GM12878 (cell line): ENCODE data around the gene PKP2.

ENCODE experiments used
- CBX3 ChIP-seq: fragments of 200-600 bp; sonication (generic); IDR thresholded peaks from 2 replicates; pipeline ENCODE4 v1.6.1; 2016; ENCODE audit warnings: low read depth, borderline replicate concordance
- CHD1 ChIP-seq: IDR thresholded peaks from 2 replicates; pipeline ENCODE4 v1.6.1; 2012; ENCODE audit warnings: low read depth, low read length, improper control_type of control experiment
- EZH2 ChIP-seq: IDR thresholded peaks from 2 replicates; pipeline ENCODE4 v1.6.1; 2012; ENCODE audit warnings: low read depth, mild to moderate bottlenecking, control low read depth, inconsistent platforms, low read length, borderline replicate concordance; ENCODE audit not compliant: control insufficient read depth
- POLR2A ChIP-seq: IDR thresholded peaks from 2 replicates; pipeline ENCODE4 v1.6.1; 2011; ENCODE audit warnings: low read depth, mild to moderate bottlenecking, low read length
- POLR2AphosphoS5 ChIP-seq: IDR thresholded peaks from 2 replicates; pipeline ENCODE4 v1.6.1; 2011; ENCODE audit warnings: mild to moderate bottlenecking, low read length, inconsistent platforms
- SPI1 ChIP-seq: IDR thresholded peaks from 2 replicates; pipeline ENCODE4 v1.6.1; 2011; ENCODE audit warnings: low read depth, mild to moderate bottlenecking, low read length, moderate library complexity, borderline replicate concordance; ENCODE audit not compliant: insufficient read depth
- TARDBP ChIP-seq: IDR thresholded peaks from 2 replicates; pipeline ENCODE4 v1.6.1; 2016; ENCODE audit warnings: borderline replicate concordance
- ZNF24 ChIP-seq: fragments of 450-650 bp; IDR thresholded peaks from 2 replicates; pipeline ENCODE4 v1.6.1; 2017; ENCODE audit warnings: antibody characterized with exemption, mild to moderate bottlenecking
- ZNF384 ChIP-seq: IDR thresholded peaks from 2 replicates; pipeline ENCODE4 v1.6.1; 2012; ENCODE audit warnings: low read depth, mild to moderate bottlenecking, low read length, improper control_type of control experiment, borderline replicate concordance
- TF ChIP-seq, protein P1 (sequence below), 3 experiments: IDR thresholded peaks in 2 of 3; conservative IDR thresholded peaks in 1 of 3; 2 replicates each; pipeline ENCODE4 v1.5.1; 2011; ENCODE audit warnings: low read depth in 3 of 3, low read length in 3 of 3, mild to moderate bottlenecking in 3 of 3, control low read depth in 2 of 3, moderate library complexity in 2 of 3, inconsistent platforms in 1 of 3, mixed read lengths in 1 of 3; ENCODE audit not compliant: control insufficient read depth in 2 of 3, insufficient read depth in 1 of 3; ENCODE audit errors: extremely low read depth in 1 of 3
- TF ChIP-seq, protein P2 (sequence below): IDR thresholded peaks from 2 replicates; pipeline ENCODE4 v1.6.1; 2012; ENCODE audit warnings: low read depth, low read length, improper control_type of control experiment

DNA sequence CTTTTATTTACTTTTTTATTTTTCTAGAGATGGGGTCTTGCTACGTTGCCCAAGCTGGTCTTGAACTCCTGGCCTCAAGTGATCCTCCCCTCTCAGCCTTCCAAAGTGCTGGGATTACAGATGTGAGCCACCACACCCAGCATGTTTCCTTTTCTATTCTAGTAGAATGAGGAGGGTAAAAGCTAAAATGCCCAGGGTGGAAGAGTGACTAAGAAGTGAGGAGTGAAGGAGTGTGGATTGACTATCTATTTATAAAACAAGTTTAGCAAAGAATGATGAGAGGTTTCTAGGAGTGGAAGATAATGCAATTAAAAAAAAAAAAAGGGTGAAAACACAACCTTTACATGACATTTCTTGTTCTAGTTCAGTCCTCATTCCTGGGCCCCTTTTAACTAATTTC, 29.8 kb upstream of the PKP2 start:
- TF ChIP-seq TARDBP (no peak), EZH2 (no peak), ZNF384 (no peak), SPI1 (no peak), POLR2A (no peak), ZNF24 (no peak), CHD1 (no peak), CBX3 (no peak), POLR2AphosphoS5 (no peak)
- TF ChIP-seq, protein P1, sequence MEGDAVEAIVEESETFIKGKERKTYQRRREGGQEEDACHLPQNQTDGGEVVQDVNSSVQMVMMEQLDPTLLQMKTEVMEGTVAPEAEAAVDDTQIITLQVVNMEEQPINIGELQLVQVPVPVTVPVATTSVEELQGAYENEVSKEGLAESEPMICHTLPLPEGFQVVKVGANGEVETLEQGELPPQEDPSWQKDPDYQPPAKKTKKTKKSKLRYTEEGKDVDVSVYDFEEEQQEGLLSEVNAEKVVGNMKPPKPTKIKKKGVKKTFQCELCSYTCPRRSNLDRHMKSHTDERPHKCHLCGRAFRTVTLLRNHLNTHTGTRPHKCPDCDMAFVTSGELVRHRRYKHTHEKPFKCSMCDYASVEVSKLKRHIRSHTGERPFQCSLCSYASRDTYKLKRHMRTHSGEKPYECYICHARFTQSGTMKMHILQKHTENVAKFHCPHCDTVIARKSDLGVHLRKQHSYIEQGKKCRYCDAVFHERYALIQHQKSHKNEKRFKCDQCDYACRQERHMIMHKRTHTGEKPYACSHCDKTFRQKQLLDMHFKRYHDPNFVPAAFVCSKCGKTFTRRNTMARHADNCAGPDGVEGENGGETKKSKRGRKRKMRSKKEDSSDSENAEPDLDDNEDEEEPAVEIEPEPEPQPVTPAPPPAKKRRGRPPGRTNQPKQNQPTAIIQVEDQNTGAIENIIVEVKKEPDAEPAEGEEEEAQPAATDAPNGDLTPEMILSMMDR (IDR thresholded peaks at IDR 0.05 in 2 of 3, conservative IDR thresholded peaks at IDR 0.05 in 1 of 3; ENCODE audit: control insufficient read depth in 2 of 3, extremely low read depth in 1 of 3, insufficient read depth in 1 of 3, low read depth in 3 of 3, low read length in 3 of 3): no peak
- TF ChIP-seq, protein P2, sequence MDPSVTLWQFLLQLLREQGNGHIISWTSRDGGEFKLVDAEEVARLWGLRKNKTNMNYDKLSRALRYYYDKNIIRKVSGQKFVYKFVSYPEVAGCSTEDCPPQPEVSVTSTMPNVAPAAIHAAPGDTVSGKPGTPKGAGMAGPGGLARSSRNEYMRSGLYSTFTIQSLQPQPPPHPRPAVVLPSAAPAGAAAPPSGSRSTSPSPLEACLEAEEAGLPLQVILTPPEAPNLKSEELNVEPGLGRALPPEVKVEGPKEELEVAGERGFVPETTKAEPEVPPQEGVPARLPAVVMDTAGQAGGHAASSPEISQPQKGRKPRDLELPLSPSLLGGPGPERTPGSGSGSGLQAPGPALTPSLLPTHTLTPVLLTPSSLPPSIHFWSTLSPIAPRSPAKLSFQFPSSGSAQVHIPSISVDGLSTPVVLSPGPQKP: no peak
